ENCODE measurements around the gene AASS. TPM values are rescaled to one million over a fixed set of nuclear protein-coding genes. Genes with fewer than 3 reads are reported as not detected.

AASS gene
- total RNA-seq, 4 donors from 2014 or later: 50.7 to 92.7 (median 68.1) TPM

- DNase-seq (ENCODE audit: low spot score): no peak
- ATAC-seq (ENCODE audit: low FRiP score): no peak
- no peak for TF ChIP-seq CTCF (IDR thresholded peaks at IDR 0.05)
These were observed 110.4 kb downstream of the AASS start for GRCh38 chr7:122033641-122034040.

- no peak for TF ChIP-seq CTCF (IDR thresholded peaks at IDR 0.05)
- no peak for DNase-seq (ENCODE audit: low spot score)
- no peak for ATAC-seq (ENCODE audit: low FRiP score)
These were observed 117.0 kb downstream of the AASS start for GRCh38 chr7:122027058-122027457.

Small RNAs within 50 kb of the gene (small RNA-seq; reads per million reads assigned to genes)
- gene RNU7-154P: not detected

Other genes with a start within 250 kb of the AASS start
- gene FEZF1, start 160.5 kb upstream of the AASS start, total RNA-seq: under 1 TPM in 1 of 4 donors, not detected in 3; 0.19 TPM

Data from omental fat pad (tissue), 4 donors.